Body of pancreas (tissue), 4 donors: Measurements from ENCODE around the gene E4F1. TPM values are rescaled to one million over a fixed set of nuclear protein-coding genes. Genes with fewer than 3 reads are reported as not detected.

ENCODE experiments used
- ATAC-seq: fragments of 150-250 bp; one replicate; pipeline ENCODE4 v1.9.1; 2016
- DNase-seq, 4 donors: peaks; one replicate each; pipeline ENCODE4 v3.0.0-alpha.2; 2019
- H3K27ac ChIP-seq, 4 donors: fragments of 200-600 bp; sonication (generic); 1 replicate in 3 of 4; 2 replicates in 1 of 4; pipeline versions ENCODE4 v1.5.1 to v1.6.1; 2016 to 2019; ENCODE audit warnings: mild to moderate bottlenecking in 1 of 4, mixed read lengths in 1 of 4, moderate library complexity in 1 of 4
- H3K27me3 ChIP-seq, 2 donors: fragments of 200-600 bp; sonication (generic); one replicate each; pipeline ENCODE4 v1.6.0; 2016; ENCODE audit warnings: mild to moderate bottlenecking in 1 of 2
- H3K36me3 ChIP-seq, 2 donors: fragments of 200-600 bp; sonication (generic); replicated peaks in 1 of 2; 2 replicates each; pipeline ENCODE4 v1.5.1; 2016; ENCODE audit warnings: low read depth in 2 of 2; ENCODE audit not compliant: insufficient read depth in 1 of 2
- H3K4me1 ChIP-seq: fragments of 200-600 bp; sonication (generic); one replicate; pipeline ENCODE4 v1.6.0; 2016
- H3K4me3 ChIP-seq, 2 donors: fragments of 200-600 bp; sonication (generic); 1 replicate in 1 of 2; 2 replicates in 1 of 2; pipeline ENCODE4 v1.5.1; 2016 to 2019
- H3K9me3 ChIP-seq, 3 donors: fragments of 200-600 bp; sonication (generic); 1 replicate in 2 of 3; 2 replicates in 1 of 3; pipeline ENCODE4 v1.5.1; 2016
- CTCF ChIP-seq, 7 experiments: fragments of 450-650 bp in 4 of 7; fragments of 200-600 bp in 3 of 7; sonication (generic) in 3 of 7; IDR thresholded peaks; one replicate each; pipeline ENCODE4 v1.5.1; 2016 to 2019; ENCODE audit warnings: antibody characterized with exemption in 7 of 7
- POLR2A ChIP-seq, 3 donors: fragments of 450-650 bp; IDR thresholded peaks; one replicate each; pipeline ENCODE4 v1.6.1; 2016; ENCODE audit warnings: antibody characterized with exemption in 3 of 3, mild to moderate bottlenecking in 2 of 3
- WGBS, 2 donors: methylation state at CpG; one replicate each; pipeline ENCODE4 v1.1.5; 2017; 5-methylcytosine and 5-hydroxymethylcytosine counted together
- intact Hi-C: fragments of 100-400 bp; cut with DNase I; formaldehyde crosslinking; loops from one replicate; pipeline ENCODE4 v1.15.1; 2023
- total RNA-seq, 2 donors: library from RNA; depleted of rRNA; stranded (reverse); fragments of >200 nt; gene quantifications; one replicate each; pipeline ENCODE4 v1.1.0, GENCODE V29; 2016

E4F1 gene
- total RNA-seq, 2 donors from 2014 or later, result 22.3 to 48.1 TPM

DNA sequence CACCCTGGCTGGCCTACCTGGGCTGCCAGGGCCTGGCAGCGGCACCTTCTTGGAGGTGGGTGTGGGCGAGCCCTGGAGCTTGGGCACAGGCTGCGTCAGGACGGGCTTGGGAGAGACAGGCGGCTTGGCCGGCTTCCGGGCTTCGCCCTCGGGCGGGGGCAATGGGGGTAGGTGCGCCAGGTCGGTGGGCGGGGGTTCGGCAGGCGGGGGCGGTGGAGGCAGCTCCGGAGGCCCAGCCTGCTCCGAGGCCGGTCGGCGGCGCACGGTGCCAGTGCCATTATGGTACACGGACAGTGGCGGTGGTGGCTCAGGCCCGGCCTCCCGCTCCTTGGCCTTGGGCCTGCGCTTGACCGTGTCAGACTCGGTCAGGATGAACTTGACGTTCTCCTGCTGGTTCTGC is 43.8 kb upstream of the E4F1 start:
- TF ChIP-seq POLR2A (IDR thresholded peaks at IDR 0.05) (no peak), CTCF (IDR thresholded peaks at IDR 0.05) (no peak)
- no peak overlapping the region for H3K27ac ChIP-seq
- H3K27me3 ChIP-seq, result no peaks in the 10 kb centered on the region
- H3K4me1 ChIP-seq, result no peaks in the 10 kb centered on the region
- WGBS, 2 donors, result 94 to 98% methylated on average over 10 to 18 of the region's 31 CpGs
- intact Hi-C loops, result no loop called here
- no peak for DNase-seq
- no peak overlapping the region for H3K4me3 ChIP-seq
- H3K36me3 ChIP-seq, result peaks cover 3 to 12% of the 10 kb centered on the region in 2 donors
- no peaks in the 10 kb centered on the region for H3K9me3 ChIP-seq
- ATAC-seq, result no peak

DNA sequence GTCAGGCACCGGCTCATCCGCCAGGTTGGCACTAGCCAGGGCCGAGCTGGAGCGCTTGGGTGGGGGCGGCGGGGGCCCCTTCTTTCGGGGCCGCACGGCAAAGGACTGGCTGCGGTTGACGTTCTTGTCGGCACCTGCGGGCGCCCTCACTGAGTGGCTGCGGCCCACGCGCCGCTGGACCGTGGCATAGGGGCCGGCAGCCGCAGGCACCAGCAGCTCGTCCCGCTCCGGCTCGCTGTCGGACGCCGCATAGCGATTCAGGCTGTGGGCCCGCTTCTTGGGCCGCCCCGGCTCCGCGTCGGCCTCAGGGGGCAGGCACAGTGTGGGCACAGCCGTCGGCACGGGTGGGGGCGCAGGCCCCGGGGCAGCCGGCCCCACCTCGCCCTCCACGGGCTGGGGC is 42.9 kb upstream of the E4F1 start:
- Histone ChIP-seq H3K4me3 (no peak overlapping the region), H3K9me3 (no peaks in the 10 kb centered on the region), H3K4me1 (no peaks in the 10 kb centered on the region), H3K27ac (no peak overlapping the region), H3K36me3 (peaks cover 3 to 7% of the 10 kb centered on the region in 2 donors), H3K27me3 (no peaks in the 10 kb centered on the region)
- ATAC-seq (no peak), DNase-seq (no peak)
- TF ChIP-seq POLR2A (IDR thresholded peaks at IDR 0.05) (no peak), CTCF (IDR thresholded peaks at IDR 0.05) (no peak)
- WGBS, 2 donors, result 96 to 99% methylated on average over 13 to 23 of the region's 43 CpGs
- intact Hi-C loops, result no loop called here

GRCh38 chr16:2180962-2181923 is 42.1 kb upstream of the E4F1 start:
- intact Hi-C loops, result no loop called here
- Histone ChIP-seq H3K4me3 (no peak overlapping the region), H3K4me1 (no peaks in the 10 kb centered on the region), H3K27ac (no peak overlapping the region), H3K9me3 (no peaks in the 10 kb centered on the region), H3K27me3 (no peaks in the 10 kb centered on the region), H3K36me3 (peaks cover 0 to 2% of the 10 kb centered on the region in 2 donors)
- WGBS, 2 donors, result 87 to 95% methylated on average over 19 to 29 of the region's 46 CpGs
- ATAC-seq (no peak), DNase-seq (no peak)
- no peak for TF ChIP-seq POLR2A (IDR thresholded peaks at IDR 0.05)
- TF ChIP-seq CTCF (IDR thresholded peaks at IDR 0.05), result no peak

GRCh38 chr16:2181952-2182351 is 41.4 kb upstream of the E4F1 start:
- H3K9me3 ChIP-seq, result no peaks in the 10 kb centered on the region
- no peak overlapping the region for H3K27ac ChIP-seq
- no peak overlapping the region for H3K4me3 ChIP-seq
- 90 to 93% methylated on average over 13 to 20 of the region's 20 CpGs for WGBS, 2 donors
- H3K4me1 ChIP-seq, result no peaks in the 10 kb centered on the region
- intact Hi-C loops, result no loop called here
- TF ChIP-seq CTCF (IDR thresholded peaks at IDR 0.05) (no peak), POLR2A (IDR thresholded peaks at IDR 0.05) (no peak)
- no peaks in the 10 kb centered on the region for H3K36me3 ChIP-seq
- no peak for DNase-seq
- no peaks in the 10 kb centered on the region for H3K27me3 ChIP-seq
- no peak for ATAC-seq
